Smooth muscle cell (in vitro differentiated cells): ENCODE results near the gene NTN5. TPM values are rescaled to one million over a fixed set of nuclear protein-coding genes. Genes with fewer than 3 reads are reported as not detected.

ENCODE experiments used
- DNase-seq: peaks from one replicate; lab custom pipeline; 2025; ENCODE audit not compliant: unreplicated experiment; lab: John Stamatoyannopoulos, UW
- H2AFZ ChIP-seq: fragments of 200-600 bp; sonication (generic); 2 replicates; pipeline ENCODE4 v1.6.0; 2016; ENCODE audit warnings: antibody characterized with exemption, low read depth, mild to moderate bottlenecking
- H3F3A ChIP-seq: fragments of 200-600 bp; sonication (generic); 2 replicates; pipeline ENCODE4 v1.6.0; 2017; ENCODE audit warnings: antibody characterized with exemption, low read depth
- H3K27ac ChIP-seq: fragments of 200-600 bp; sonication (generic); 2 replicates; pipeline ENCODE4 v1.5.1; 2016; ENCODE audit warnings: low read depth, mild to moderate bottlenecking
- H3K27me3 ChIP-seq: fragments of 200-600 bp; sonication (generic); 2 replicates; pipeline ENCODE4 v1.6.1; 2016; ENCODE audit warnings: low read depth, mild to moderate bottlenecking
- H3K36me3 ChIP-seq: fragments of 200-600 bp; sonication (generic); 2 replicates; pipeline ENCODE4 v1.5.1; 2016; ENCODE audit warnings: low read depth
- H3K4me1 ChIP-seq: fragments of 200-600 bp; sonication (generic); 2 replicates; pipeline ENCODE4 v1.5.1; 2016; ENCODE audit warnings: low read depth
- H3K4me2 ChIP-seq: fragments of 200-600 bp; sonication (generic); 2 replicates; pipeline ENCODE4 v1.6.0; 2016; ENCODE audit warnings: mild to moderate bottlenecking
- H3K4me3 ChIP-seq: fragments of 200-600 bp; sonication (generic); 2 replicates; pipeline ENCODE4 v1.5.1; 2016; ENCODE audit warnings: mild to moderate bottlenecking
- H3K79me2 ChIP-seq: fragments of 200-600 bp; sonication (generic); 2 replicates; pipeline ENCODE4 v1.6.0; 2016; ENCODE audit warnings: low read depth, mild to moderate bottlenecking
- H3K9ac ChIP-seq: fragments of 200-600 bp; sonication (generic); 2 replicates; pipeline ENCODE4 v1.6.0; 2016; ENCODE audit warnings: low read depth
- H3K9me3 ChIP-seq: fragments of 200-600 bp; sonication (generic); replicated peaks from 2 replicates; pipeline ENCODE4 v1.5.1; 2016; ENCODE audit warnings: low read depth
- H4K20me1 ChIP-seq: fragments of 200-600 bp; sonication (generic); 2 replicates; pipeline ENCODE4 v1.6.0; 2016; ENCODE audit warnings: low read depth
- WGBS: methylation state at CpG from one replicate; pipeline ENCODE4 v1.1.7; 2016; ENCODE audit warnings: low lambda C conversion rate; 5-methylcytosine and 5-hydroxymethylcytosine counted together
- polyA plus RNA-seq: library from polyadenylated mRNA; unstranded; fragments of >200 nt; fragmentation: Nextera tagmentation; extraction: Ambion mirVana; gene quantifications from 2 replicates; pipeline ENCODE4 v1.2.1, GENCODE V29; 2016
- total RNA-seq: library from RNA; depleted of rRNA; stranded (reverse); fragments of >200 nt; gene quantifications from 2 replicates; pipeline ENCODE4 v1.2.3, GENCODE V29; 2014
- TF ChIP-seq, protein P1 (sequence below): fragments of 200-600 bp; sonication (generic); IDR thresholded peaks from 2 replicates; pipeline ENCODE4 v1.5.1; 2017; ENCODE audit warnings: borderline replicate concordance, mild to moderate bottlenecking, antibody characterized with exemption; ENCODE audit not compliant: insufficient read depth, poor library complexity, severe bottlenecking

NTN5 gene
- total and polyA plus RNA-seq, 2 experiments from 2014 or later, result 0.22 TPM; not detected in 1

DNA sequence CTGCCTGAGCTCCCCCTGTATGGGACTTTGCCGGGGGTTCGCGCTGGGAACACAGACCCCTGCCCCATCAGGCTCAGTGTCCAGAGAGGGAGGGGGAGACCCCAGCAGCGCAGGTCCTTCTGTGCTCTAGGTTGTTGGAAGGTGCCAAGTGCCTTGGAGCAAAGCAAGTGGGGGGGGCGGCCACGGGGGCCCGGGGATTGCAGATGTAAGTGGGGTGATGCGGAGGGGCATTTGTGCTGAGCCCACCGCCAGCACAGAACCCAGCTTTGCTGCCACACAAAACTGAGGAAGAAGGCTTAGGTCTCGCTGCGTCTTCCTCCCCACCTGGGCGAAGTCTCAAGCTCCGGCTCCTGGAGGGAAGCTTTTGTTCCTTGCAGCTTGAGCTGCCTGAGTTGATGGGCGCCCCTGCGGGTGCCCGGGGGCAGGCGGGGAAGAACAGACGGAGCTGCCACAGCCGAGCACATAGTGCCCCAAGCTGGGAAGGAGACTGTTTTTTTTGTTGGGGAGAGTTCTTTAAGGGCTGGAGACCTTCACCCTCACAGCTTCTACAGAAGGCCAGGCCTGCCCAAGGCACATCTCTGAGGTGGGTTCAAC lies 1.5 kb upstream of the NTN5 start:
- peaks cover 7% of the 10 kb centered on the region for H3K4me1 ChIP-seq
- H3K36me3 ChIP-seq, result no peaks in the 10 kb centered on the region
- TF ChIP-seq, protein P1, sequence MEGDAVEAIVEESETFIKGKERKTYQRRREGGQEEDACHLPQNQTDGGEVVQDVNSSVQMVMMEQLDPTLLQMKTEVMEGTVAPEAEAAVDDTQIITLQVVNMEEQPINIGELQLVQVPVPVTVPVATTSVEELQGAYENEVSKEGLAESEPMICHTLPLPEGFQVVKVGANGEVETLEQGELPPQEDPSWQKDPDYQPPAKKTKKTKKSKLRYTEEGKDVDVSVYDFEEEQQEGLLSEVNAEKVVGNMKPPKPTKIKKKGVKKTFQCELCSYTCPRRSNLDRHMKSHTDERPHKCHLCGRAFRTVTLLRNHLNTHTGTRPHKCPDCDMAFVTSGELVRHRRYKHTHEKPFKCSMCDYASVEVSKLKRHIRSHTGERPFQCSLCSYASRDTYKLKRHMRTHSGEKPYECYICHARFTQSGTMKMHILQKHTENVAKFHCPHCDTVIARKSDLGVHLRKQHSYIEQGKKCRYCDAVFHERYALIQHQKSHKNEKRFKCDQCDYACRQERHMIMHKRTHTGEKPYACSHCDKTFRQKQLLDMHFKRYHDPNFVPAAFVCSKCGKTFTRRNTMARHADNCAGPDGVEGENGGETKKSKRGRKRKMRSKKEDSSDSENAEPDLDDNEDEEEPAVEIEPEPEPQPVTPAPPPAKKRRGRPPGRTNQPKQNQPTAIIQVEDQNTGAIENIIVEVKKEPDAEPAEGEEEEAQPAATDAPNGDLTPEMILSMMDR, result no peak

DNA sequence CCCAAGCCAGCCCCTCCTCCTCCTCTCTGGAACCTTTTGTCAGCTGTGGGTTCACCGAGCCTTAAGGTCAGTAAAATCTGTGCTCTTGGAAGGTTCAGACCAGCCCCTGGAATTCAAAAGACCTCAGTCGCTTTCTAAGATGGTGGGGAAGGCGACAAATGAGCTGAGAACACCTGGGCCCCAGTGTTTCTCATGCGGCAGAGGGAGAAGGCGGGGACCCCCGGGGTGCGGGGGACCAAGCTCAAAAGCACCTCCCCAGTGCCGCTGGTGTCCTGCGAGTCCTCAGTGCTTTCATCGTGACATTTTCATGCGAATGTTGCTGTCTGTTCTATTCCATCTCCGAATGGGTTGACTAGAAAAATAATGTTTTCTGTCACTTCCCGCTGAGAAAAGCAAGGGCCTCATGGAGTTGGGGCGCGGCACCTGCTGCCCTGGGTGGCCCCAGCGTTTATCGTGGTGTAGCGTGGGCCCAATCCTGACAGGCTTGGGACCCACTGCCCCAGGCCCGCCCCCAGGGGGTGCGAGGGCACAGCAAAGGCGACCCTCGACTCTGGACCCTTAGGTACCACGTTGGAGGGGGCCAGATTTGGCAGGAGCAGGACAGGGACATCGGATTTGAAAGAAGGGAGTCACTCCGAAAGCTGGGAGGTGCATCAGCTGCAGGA lies 751 bp upstream of the NTN5 start:
- H3K4me1 ChIP-seq, result peaks cover 7% of the 10 kb centered on the region
- H3K27me3 ChIP-seq, result no peaks in the 10 kb centered on the region
- H3K9me3 ChIP-seq, result no peaks in the 10 kb centered on the region
- H3K9ac ChIP-seq, result no peak overlapping the region
- H3K27ac ChIP-seq, result no peak overlapping the region
- 78% methylated on average over 25 of the region's 25 CpGs for WGBS
- no peak for DNase-seq
- TF ChIP-seq, protein P1, result no peak
- H3K4me2 ChIP-seq, result no peak overlapping the region
- no peaks in the 10 kb centered on the region for H3F3A ChIP-seq
- no peaks in the 10 kb centered on the region for H3K36me3 ChIP-seq
- H3K4me3 ChIP-seq, result no peak overlapping the region
- no peak overlapping the region for H2AFZ ChIP-seq
- no peaks in the 10 kb centered on the region for H4K20me1 ChIP-seq
- H3K79me2 ChIP-seq, result no peaks in the 10 kb centered on the region

More for the DNA sequence above, 1.5 kb upstream of the NTN5 start:
- no peak for DNase-seq
- Histone ChIP-seq H3K9ac (no peak overlapping the region), H3K9me3 (no peaks in the 10 kb centered on the region), H2AFZ (no peak overlapping the region), H3K4me2 (no peak overlapping the region), H3K27ac (no peak overlapping the region), H3F3A (no peaks in the 10 kb centered on the region), H3K79me2 (no peaks in the 10 kb centered on the region), H4K20me1 (no peaks in the 10 kb centered on the region), H3K27me3 (no peaks in the 10 kb centered on the region), H3K4me3 (no peak overlapping the region)
- 86% methylated on average over 15 of the region's 19 CpGs for WGBS

- no peak for DNase-seq
- TF ChIP-seq, protein P1, result no peak
- no peak overlapping the region for H3K4me3 ChIP-seq
- H3K9me3 ChIP-seq, result no peaks in the 10 kb centered on the region
- H3K4me2 ChIP-seq, result no peak overlapping the region
- H3K36me3 ChIP-seq, result no peaks in the 10 kb centered on the region
- peaks cover 7% of the 10 kb centered on the region for H3K4me1 ChIP-seq
- H3K27me3 ChIP-seq, result no peaks in the 10 kb centered on the region
- no peak overlapping the region for H3K9ac ChIP-seq
- H2AFZ ChIP-seq, result no peak overlapping the region
- no peaks in the 10 kb centered on the region for H3F3A ChIP-seq
- H3K79me2 ChIP-seq, result no peaks in the 10 kb centered on the region
- H3K27ac ChIP-seq, result no peak overlapping the region
- 81% methylated on average over 7 of the region's 10 CpGs for WGBS
- H4K20me1 ChIP-seq, result no peaks in the 10 kb centered on the region
Observed at GRCh38 chr19:48671446-48671995, 1.3 kb downstream of the NTN5 start.
